Measurements from ENCODE around the gene UBE2L3.

Gene UBE2L3

GRCh38 chr22:21646608-21647590 is 79.4 kb downstream of the UBE2L3 start:
- DNase-seq (ENCODE audit: low read depth, low spot score) = no peak
- Histone ChIP-seq H3K36me3 (ENCODE audit: insufficient read depth, low read length) (no peaks in the 10 kb centered on the region), H3K9ac (ENCODE audit: insufficient read length) (no peak overlapping the region), H3K27ac (no peak overlapping the region), H3K4me3 (no peak overlapping the region), H3K9me3 (ENCODE audit: low read depth, low read length) (no peaks in the 10 kb centered on the region)
- TF ChIP-seq EZH2 (IDR thresholded peaks at IDR 0.05) (no peak), FOXP2 (optimal IDR thresholded peaks at IDR 0.05; ENCODE audit: control extremely low read depth, extremely low read length, insufficient read depth) (no peak), POLR2AphosphoS5 (IDR thresholded peaks at IDR 0.05; ENCODE audit: borderline replicate concordance, low read depth, low read length) (no peak)

GRCh38 chr22:21650280-21650679 is 82.8 kb downstream of the UBE2L3 start:
- Histone ChIP-seq H3K4me3 (no peak overlapping the region), H3K36me3 (ENCODE audit: insufficient read depth, low read length) (peaks cover 3% of the 10 kb centered on the region; the same call in 1 of the 2 replicates), H3K9ac (ENCODE audit: insufficient read length) (no peak overlapping the region), H3K27ac (no peak overlapping the region), H3K9me3 (ENCODE audit: low read depth, low read length) (no peaks in the 10 kb centered on the region)
- TF ChIP-seq EZH2 (IDR thresholded peaks at IDR 0.05) (no peak), FOXP2 (optimal IDR thresholded peaks at IDR 0.05; ENCODE audit: control extremely low read depth, extremely low read length, insufficient read depth) (no peak), POLR2AphosphoS5 (IDR thresholded peaks at IDR 0.05; ENCODE audit: borderline replicate concordance, low read depth, low read length) (no peak)
- DNase-seq (ENCODE audit: low read depth, low spot score) = no peak

- H3K9me3 ChIP-seq (ENCODE audit: low read depth, low read length) = no peaks in the 10 kb centered on the region
- peak overlapping the region; percentile 86 for H3K4me3 ChIP-seq
- peak overlapping the region; percentile 86 for H3K9ac ChIP-seq (ENCODE audit: insufficient read length)
- H3K36me3 ChIP-seq (ENCODE audit: insufficient read depth, low read length) = peaks cover 3% of the 10 kb centered on the region; the same call in 1 of the 2 replicates
- TF ChIP-seq POLR2AphosphoS5 (IDR thresholded peaks at IDR 0.05; ENCODE audit: borderline replicate concordance, low read depth, low read length) (no peak), FOXP2 (optimal IDR thresholded peaks at IDR 0.05; ENCODE audit: control extremely low read depth, extremely low read length, insufficient read depth) (no peak), EZH2 (IDR thresholded peaks at IDR 0.05) (no peak)
- H3K27ac ChIP-seq = no peak overlapping the region
- DNase-seq (ENCODE audit: low read depth, low spot score) = no peak
Measured at GRCh38 chr22:21650823-21651520, 83.5 kb downstream of the UBE2L3 start.

GRCh38 chr22:21651521-21652009 is 84.1 kb downstream of the UBE2L3 start:
- DNase-seq (ENCODE audit: low read depth, low spot score) = peak; percentile 64
- peaks cover 3% of the 10 kb centered on the region; the same call in 1 of the 2 replicates for H3K36me3 ChIP-seq (ENCODE audit: insufficient read depth, low read length)
- peak overlapping the region; percentile 86 for H3K9ac ChIP-seq (ENCODE audit: insufficient read length)
- H3K4me3 ChIP-seq = peak overlapping the region; percentile 86
- H3K9me3 ChIP-seq (ENCODE audit: low read depth, low read length) = no peaks in the 10 kb centered on the region
- peak overlapping the region; percentile 35; the same call in 1 of the 2 replicates for H3K27ac ChIP-seq
- TF ChIP-seq EZH2 (IDR thresholded peaks at IDR 0.05) (no peak), FOXP2 (optimal IDR thresholded peaks at IDR 0.05; ENCODE audit: control extremely low read depth, extremely low read length, insufficient read depth) (no peak), POLR2AphosphoS5 (IDR thresholded peaks at IDR 0.05; ENCODE audit: borderline replicate concordance, low read depth, low read length) (no peak)

GRCh38 chr22:21652010-21652546 is 84.6 kb downstream of the UBE2L3 start:
- no peak for DNase-seq (ENCODE audit: low read depth, low spot score)
- H3K36me3 ChIP-seq (ENCODE audit: insufficient read depth, low read length) = peaks cover 3% of the 10 kb centered on the region; the same call in 1 of the 2 replicates
- peak overlapping the region; percentile 86 for H3K9ac ChIP-seq (ENCODE audit: insufficient read length)
- TF ChIP-seq POLR2AphosphoS5 (IDR thresholded peaks at IDR 0.05; ENCODE audit: borderline replicate concordance, low read depth, low read length) (peak; percentile 56), FOXP2 (optimal IDR thresholded peaks at IDR 0.05; ENCODE audit: control extremely low read depth, extremely low read length, insufficient read depth) (no peak)
- no peaks in the 10 kb centered on the region for H3K9me3 ChIP-seq (ENCODE audit: low read depth, low read length)
- no peak overlapping the region for H3K27ac ChIP-seq
- peak overlapping the region; percentile 86 for H3K4me3 ChIP-seq

GRCh38 chr22:21652547-21653545 is 85.3 kb downstream of the UBE2L3 start:
- TF ChIP-seq EZH2 (IDR thresholded peaks at IDR 0.05) (no peak), FOXP2 (optimal IDR thresholded peaks at IDR 0.05; ENCODE audit: control extremely low read depth, extremely low read length, insufficient read depth) (no peak), POLR2AphosphoS5 (IDR thresholded peaks at IDR 0.05; ENCODE audit: borderline replicate concordance, low read depth, low read length) (no peak)
- Histone ChIP-seq H3K27ac (no peak overlapping the region), H3K9ac (ENCODE audit: insufficient read length) (peak overlapping the region; percentile 61), H3K4me3 (peak overlapping the region; percentile 86), H3K36me3 (ENCODE audit: insufficient read depth, low read length) (peaks cover 3% of the 10 kb centered on the region; the same call in 1 of the 2 replicates), H3K9me3 (ENCODE audit: low read depth, low read length) (no peaks in the 10 kb centered on the region)
- DNase-seq (ENCODE audit: low read depth, low spot score) = no peak

- peak overlapping the region; percentile 90 for H3K4me3 ChIP-seq
- no peak overlapping the region for H3K27ac ChIP-seq
Measured at GRCh38 chr22:21657020-21657359, 89.5 kb downstream of the UBE2L3 start.

More at GRCh38 chr22:21657020-21657359, 89.5 kb downstream of the UBE2L3 start:
- Histone ChIP-seq H3K9me3 (ENCODE audit: low read depth, low read length) (no peaks in the 10 kb centered on the region), H3K9ac (ENCODE audit: insufficient read length) (no peak overlapping the region), H3K36me3 (ENCODE audit: insufficient read depth, low read length) (peaks cover 3% of the 10 kb centered on the region; the same call in 1 of the 2 replicates)
- DNase-seq (ENCODE audit: low read depth, low spot score) = no peak
- TF ChIP-seq POLR2AphosphoS5 (IDR thresholded peaks at IDR 0.05; ENCODE audit: borderline replicate concordance, low read depth, low read length) (no peak), FOXP2 (optimal IDR thresholded peaks at IDR 0.05; ENCODE audit: control extremely low read depth, extremely low read length, insufficient read depth) (no peak)
